Muscle of arm (tissue), 12 donors: Measurements from ENCODE around the gene GOLPH3. TPM values are rescaled to one million over a fixed set of nuclear protein-coding genes. Genes with fewer than 3 reads are reported as not detected.
"Not testable (repeated sequence)": the region's sequence is repeated elsewhere in the genome, so short reads cannot be mapped to it uniquely, and the experiment has no call there.

Experiments
- DNase-seq: peaks from one replicate; pipeline ENCODE4 v3.0.0-alpha.2; 2013
- polyA plus RNA-seq, 12 donors: library from polyadenylated mRNA; unstranded; fragments of 120-200 nt; gene quantifications; one replicate each; pipeline ENCODE4 v1.2.1, GENCODE V29; 2013; ENCODE audit not compliant: insufficient read length in 12 of 12

Gene GOLPH3
- polyA plus RNA-seq, 12 donors: 47.0 to 76.4 (median 61.3) TPM; not detected in 1

DNA sequence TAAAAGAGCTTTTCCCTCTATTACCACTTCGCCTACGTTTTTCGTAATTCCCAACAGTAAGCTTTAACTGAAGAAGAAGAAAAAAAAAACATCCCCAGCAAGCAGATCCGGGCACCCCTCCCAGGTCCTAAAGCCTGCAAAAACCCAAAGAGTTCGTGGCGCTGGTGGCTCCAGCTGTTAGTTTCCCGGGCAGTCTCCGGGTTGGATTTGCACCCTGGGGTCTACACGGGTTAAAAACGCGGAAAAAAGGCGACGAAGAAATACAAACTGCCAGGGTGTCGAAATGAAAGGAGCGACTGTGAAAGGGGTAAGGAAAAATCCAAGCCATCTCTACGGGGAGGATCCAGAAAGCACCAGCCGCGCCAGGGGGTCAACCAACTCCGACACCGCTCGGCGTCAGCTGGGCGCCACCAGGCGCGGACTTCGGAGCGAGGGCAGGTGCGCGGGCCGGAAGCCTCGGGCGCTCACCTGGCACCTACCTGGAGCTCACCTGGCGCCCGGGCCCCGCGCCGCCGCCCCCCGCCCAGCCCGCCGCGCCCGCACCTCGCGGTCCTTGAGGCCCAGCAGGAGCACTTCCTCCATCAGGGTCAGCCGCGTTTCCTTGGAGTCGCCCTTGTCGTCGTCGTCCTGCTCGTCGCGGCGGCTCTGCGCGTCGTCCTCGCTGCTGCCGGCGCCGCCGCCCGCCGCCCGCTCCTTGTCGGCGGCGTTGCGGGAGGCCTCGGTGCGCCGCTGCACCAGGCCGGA is 680 bp downstream of the GOLPH3 start:
- DNase-seq: peak; percentile 84

DNA sequence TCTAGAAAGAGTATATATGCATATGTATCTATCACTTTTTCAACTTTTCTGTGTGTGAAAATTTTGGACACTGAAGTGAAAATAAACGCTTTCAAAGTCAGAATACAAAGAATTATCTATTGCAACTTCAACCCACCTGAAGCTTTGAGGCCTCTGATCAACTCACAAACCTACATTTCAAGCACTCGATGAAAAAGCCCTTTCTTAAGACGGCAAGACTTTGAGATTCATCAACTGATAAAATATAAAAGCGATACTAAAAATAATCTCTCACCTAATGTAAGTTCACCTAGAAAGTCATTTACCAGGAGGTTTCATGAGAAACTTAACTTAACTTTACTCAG is 1.2 kb downstream of the GOLPH3 start:
- DNase-seq: no peak

DNA sequence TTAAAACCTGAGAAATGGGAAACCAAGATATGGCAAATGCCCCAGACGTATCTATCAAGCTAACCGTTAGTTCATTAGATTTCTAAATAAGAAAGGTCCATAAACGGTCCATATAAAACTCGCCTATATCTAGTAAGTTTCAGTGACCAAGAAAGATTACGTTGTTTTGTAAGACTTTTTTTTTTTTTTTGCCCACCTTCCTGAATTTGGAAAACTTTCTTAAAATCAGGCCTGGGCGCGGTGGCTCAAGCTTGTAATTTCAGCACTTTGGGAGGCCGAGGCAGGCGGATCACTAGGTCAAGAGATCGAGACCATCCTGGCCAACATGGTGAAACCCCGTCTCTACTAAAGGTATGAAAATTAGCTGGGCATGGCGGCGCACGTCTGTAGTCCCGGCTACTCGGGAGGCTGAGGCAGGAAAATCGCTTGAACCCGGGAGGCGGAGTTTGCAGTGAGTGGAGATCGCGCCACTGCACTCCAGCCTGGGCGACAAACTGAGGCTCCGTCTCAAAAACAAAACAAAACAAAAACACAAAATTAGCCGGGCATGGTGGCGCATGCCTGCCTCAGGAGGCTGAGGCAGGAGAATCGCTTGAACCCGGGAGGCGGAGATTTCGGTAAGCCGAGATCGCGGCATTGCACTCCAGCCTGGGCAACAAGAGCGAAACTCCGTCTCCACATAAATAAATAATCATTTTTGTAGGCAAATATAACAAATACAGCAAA is 1.8 kb downstream of the GOLPH3 start:
- not testable (repeated sequence) for DNase-seq

DNA sequence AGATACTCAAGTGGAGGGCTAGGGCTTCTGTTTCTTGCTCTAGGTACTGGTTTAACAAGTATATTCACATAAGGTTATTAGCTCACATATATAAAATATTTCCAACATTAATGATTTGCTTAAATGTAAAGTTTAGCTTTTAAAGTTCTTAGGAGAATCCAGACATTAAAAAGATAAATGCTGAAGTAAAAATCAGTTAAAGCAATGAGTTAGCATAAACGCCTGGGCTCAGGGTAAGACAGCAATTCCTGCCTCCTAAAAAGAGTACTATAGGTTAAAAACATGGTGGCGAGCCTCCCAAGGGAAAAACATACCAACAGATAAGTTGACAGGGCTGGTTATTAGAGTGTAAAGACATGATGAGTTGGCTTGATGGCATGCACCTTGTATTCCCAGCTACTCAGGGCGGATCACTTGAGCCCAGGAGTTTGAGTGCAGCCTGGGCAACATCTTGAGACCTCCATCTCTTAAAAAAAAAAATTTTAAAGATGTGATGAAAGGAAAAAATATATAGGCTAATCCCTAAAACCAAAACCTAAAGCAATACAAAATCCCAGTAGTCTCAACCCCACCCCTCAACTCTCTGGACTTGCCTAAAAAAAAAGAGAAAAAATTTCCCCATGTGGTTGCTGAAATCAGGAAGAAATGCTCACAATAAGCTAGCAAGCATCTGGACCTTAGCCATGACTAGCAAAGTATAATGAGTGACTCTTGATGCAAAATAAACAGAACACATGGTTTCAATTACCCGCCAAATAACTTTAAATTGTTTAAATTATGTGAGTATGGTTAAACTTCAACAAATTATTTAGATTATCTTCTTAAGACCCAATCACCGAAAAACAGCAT is 3.6 kb downstream of the GOLPH3 start:
- no peak for DNase-seq

DNA sequence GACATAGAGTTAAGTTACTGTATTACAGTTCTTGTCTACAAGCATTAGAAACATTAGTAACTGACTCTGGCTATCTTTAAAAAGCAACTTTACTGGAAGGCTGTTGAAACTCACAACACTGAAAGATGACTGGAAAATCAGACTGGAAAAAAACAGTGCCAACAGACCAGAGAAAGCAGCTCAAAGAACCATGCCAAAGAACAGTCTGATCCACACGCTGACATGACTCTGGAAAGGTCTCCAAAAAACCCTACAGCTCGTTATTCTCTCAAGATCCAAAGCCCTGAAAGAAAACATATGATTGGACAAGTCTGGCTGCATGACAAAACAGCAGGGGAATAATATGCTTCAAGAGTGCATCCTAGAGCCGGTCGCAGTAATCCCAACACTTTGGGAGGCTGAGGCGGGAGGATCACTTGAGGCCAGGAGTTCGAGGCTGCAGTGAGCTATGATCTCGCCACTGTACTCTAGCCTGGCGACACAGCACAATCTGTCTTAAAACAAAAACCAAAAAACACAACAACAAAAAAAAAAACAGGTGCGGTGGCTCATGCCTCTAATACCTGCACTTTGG is 5.6 kb downstream of the GOLPH3 start:
- no peak for DNase-seq

DNA sequence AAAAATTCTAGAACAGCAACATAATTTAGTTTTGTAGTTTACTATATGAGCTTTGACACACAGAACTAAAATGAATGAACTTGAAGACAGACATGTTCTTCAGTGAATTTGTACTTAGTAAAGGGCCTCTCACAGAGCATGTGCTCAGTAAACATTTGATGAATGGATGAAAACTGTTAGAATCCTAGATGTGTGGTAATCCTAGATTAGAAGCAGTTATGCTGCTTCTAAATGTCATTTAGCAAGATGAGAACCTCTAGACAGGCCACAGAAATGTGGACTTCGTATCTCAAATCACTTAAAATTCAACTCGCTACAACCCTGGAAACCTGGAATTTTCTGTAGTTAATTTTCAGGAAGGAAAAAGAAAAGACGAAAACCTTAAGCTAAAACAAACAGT is 8.5 kb downstream of the GOLPH3 start:
- DNase-seq: no peak

DNA sequence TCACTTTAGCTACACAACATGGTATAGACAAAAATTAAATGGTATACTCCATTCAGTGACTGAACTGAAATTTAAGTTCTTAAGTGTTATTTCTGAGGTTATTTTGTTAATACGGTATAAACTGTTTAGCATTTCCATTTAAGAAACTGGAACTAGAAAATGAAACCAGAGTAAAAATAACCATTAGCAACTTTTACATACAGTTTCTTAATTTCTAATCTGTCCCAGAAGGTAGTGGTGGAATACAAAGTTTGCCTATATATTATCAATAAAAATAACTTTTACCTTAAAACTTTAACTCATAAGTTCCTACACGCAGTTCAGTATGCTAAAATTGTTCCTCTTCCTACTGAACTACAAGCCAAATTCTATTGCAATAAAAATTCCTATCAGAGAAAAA is 10.3 kb downstream of the GOLPH3 start:
- no peak for DNase-seq

DNA sequence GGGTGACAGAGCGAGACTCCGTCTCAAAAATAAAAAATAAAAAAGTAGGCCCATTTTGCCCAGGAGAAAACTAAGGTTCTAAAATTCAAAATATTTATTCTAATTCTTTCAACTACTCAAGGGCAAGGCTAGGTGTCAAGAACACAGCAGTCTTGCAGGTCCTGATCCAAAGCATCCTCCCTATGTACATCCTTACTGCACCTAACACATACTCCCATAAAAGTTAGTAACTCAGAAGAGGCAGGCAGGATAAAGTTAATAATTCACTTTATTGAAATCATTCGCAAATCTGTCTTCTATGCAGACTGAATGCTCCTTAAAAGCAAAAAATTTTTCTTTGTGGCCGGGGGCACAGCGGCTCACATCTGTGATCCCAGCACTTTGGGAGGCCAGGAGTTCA is 11.1 kb downstream of the GOLPH3 start:
- no peak for DNase-seq

DNA sequence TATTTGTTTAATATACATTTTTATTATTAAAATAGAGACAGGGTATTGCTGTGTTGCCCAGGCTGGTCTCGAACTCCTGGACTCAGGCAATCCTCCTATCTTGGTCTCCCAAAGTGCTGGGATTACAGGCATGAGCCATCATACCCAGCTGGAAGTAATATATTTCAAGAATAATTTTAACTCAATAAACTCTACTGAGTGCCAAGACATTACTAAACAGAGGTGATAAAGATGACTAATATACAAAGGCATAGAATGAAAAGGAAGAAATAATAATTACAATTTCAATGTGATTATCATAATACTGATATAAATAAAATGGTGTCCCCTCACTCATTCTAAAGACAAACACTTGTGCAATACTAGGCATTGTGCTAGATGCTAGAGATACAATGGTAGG is 13.9 kb downstream of the GOLPH3 start:
- no peak for DNase-seq

DNA sequence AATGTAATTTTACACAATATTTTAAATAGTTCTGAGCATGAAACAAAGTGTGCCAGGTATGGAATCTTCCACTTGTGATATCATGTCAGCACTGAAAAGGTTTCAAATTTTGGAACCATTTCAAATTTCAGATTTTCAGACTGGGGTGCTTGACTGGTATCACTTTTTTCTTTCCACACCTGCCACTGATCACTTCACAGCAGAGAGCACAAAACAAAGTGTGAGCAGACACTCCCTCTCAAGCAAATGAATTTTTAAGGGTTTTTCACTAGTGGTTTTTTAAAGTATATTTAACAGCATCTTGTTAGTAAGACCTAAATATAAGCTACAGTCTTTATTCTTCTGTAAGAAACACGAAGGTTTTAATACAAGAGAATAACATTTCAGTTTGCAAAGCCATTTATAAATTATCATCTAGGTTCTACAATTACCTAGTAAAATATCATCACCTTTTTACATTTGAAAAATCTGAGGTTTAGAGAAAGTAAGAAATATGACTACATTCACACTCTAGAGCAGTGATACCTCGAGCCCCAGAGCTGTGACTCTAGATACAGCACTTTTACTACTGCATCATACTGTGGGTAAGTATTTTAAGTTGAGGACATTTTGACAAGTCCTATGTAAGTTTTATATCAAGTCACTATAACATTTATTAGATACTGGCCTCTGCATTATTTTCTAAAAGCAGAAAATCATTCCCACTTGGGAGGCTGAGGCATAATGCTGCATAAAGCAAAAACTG is 14.6 kb downstream of the GOLPH3 start:
- DNase-seq: no peak

DNA sequence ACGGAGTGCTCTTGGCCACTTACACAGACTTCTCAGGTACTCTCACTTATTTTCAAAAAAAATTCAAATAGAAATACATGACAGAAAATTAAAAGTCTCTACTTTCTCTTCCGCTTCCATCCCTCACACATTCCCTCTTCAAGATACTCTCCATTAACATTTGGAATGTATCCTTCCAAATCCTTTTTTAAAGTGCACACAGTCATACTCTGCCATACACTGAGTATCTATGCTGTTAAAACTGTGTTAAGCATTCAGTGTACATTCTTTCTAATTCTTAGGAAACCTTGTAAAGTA is 15.5 kb downstream of the GOLPH3 start:
- no peak for DNase-seq

DNA sequence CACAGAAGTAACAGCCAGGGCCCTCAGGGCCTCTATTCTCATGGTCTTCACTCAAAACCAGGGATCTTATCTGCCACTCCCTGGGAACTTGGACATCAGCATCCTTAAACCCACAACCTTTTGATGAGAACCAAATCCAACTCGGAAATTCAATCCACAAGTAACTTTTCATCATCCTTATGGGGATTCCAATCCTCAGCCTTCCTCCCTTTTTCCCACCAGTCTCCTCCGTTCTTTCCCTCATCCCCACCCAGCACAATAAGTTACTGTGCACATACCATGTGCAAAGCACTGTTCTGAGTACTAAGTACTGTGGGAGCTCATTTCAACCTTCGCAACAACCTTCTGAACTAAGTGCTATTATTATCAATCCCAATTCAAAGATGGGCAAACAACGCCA is 17.0 kb downstream of the GOLPH3 start:
- no peak for DNase-seq

DNA sequence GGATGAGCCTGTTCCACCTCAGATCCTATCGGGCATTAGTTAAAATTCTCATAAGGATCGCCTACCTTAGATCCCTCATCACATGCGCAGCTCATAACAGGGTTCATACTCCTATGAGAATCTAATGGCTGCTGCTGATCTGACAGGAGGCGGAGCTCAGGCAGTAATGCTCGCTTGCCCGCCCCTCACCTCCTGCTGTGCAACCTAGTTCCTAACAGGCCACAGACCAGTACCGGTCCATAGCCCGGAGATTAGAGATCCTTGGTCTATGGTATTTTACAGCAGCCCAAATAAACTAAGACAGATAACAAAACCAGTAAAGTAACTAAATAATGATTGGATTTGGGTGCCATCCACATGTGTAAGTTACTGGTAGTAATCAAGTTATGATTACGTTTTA is 17.5 kb downstream of the GOLPH3 start:
- no peak for DNase-seq

DNA sequence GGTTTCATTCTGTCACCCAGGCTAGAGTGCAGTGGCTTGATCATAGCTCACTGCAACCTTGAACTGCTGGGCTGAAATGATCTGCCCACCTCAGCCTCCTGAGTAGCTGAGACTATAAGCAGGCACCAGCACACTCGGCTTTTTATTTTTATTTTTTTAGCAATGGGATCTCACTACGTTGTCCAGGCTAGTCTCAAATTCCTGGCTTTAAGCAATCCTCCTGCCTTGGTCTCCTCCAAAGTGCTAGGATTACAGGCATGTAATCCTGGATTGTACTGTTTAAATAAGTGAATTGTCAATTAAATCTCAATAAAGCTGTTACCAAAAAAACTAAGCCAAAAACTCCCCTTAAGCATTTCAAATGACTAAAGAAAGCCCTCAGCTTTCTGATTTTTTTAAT is 18.9 kb downstream of the GOLPH3 start:
- DNase-seq: no peak

DNA sequence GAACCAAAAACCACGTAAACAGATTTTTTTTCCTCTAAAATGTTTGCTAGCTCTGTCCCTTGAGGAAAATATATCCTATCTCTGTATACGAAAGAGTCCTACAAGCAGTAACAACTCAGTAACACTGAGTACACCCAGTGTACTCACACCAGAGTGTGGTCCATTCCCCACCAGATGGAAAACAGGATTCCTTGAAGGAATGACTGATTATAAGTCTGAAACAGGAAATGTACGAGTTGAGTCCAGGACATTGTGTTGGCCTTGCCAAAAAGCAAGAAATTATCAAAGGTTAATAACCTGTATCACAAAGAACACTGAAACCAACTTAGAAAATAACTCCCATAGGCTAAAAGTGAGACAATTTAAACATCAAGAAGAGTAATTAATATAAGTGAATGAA is 20.4 kb downstream of the GOLPH3 start:
- no peak for DNase-seq

DNA sequence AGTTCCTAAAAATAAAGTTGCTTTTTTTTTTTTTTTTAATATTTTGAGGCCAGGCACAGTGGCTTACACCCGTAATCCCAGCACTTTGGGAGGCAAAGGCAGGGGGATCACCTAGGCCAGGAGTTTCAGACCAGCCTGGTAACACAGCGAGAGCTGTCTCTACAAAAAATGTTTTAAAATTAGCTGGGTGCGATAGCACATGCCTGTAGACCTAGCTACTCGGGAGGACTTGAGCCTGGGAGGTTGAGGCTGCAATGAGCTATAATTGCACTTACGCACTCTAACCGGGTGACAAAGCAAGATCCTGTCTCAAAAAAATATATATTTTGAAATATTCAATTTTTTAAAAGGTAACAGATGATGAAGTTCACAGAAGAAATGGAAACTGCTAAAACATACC is 22.9 kb downstream of the GOLPH3 start:
- DNase-seq: no peak

DNA sequence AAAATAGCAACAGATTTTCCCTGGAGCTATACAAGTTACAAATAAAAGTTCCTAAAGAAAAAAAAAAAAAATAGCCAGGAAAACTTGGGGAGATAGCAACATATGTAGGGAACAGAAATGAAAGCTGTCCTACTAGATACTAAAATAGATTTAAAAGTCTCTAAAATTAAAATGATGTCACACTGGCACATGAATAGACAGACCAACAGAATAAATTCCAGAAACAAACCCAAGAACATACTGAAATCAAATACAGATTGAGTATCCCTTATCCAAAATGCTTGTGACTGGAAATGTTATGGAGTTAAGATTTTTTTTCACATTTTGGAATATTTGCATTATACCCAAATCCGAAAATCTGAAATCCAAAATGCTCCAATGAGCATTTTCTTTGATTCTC is 23.8 kb downstream of the GOLPH3 start:
- no peak for DNase-seq

DNA sequence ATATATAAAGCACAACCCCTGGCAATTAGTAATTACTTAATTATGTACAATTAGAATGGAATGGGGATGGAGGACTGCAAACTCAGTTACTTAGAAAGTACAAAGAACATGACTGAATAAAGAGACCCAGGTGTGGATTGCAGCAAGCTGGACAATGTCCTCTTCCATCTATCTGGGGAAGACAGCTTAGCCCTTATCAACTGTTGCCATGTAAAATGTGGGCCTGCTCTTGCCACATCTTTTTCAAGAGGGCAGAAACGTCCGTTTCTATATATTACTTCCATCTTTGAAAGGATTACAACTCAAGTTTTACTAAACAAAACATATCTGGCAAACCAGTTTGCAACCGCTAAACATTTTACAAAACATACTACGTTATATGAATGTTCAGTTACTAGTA is 26.2 kb downstream of the GOLPH3 start:
- DNase-seq: no peak

DNA sequence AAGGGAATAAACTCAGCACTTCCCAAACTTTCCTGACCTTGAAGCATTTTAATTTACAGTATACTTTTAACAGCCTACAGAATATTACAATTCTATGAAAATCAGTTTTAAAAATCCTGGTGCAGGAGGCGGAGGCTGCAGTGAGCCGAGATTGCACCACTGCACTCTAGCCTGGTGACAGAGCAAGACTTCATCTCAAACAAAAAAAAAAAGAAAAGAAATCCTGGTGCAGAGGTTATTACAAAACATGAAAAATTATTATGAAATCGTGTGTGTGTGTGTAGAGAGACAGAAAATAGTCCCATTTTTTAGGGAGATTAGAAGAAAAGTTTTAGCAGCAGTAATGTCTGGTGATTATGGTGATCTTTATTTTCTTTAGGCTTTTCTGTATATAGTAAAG is 26.9 kb downstream of the GOLPH3 start:
- no peak for DNase-seq

DNA sequence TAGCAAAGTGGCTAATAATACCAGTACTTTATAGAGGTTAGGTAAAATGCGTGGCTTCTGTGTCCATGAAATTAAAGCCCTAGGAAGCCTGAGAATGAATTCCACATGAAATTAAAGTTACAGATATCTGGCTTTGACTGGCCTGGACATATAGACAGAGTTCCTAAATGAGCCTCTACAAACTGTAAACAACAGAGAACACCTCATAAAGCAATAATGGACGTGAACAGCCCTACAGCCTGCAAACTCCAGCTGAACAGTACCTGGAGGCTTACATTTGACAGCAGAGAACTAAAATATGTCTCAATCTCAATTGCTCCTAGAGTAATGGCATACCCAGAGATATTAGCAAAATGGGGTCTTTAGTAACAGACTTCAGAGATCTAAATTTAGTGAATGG is 28.7 kb downstream of the GOLPH3 start:
- no peak for DNase-seq

DNA sequence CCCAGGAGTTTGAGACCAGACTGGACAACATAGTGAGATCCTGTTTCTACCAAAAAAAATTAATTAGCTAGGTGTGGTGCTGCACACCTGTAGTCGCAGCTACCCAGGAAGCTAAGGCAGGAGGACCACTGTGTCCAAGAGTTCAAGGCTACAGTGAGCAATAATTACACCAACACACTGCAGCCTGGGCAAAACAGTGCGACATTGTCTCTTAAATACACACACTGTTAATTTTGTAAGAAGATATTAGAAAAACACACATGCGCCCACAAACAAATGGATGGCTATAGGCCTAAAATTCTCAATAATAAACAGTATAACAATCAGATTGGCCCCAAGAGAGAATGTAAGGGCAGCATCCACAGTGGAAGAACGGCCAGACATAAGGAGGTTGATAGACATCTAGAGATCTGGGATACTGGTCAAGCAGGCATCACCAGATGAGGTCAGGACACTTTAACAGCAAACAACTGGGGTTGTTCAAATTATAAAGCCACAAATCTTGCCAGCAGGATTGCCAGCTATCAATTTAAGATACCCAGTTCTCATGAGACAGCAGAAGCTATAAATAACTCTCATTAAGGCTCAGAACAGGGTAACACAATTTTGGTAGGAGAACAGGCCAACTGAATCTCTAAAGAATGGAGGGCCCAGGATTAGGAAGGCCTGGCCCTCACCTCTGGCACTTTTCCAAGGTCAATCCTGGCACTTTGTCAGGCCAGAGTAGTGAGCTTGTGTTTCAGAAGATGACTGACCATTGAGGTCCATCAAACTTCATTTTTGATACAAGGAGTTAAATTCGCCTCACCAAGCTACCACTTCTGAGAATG is 29.5 kb downstream of the GOLPH3 start:
- DNase-seq: no peak
